Kidney capillary endothelial cell (primary cell): ENCODE measurements around the gene CEP131.

Experiments
- DNase-seq: peaks from one replicate; pipeline ENCODE4 v3.0.0-alpha.2; 2018; ENCODE audit warnings: low spot score

CEP131 gene

DNA sequence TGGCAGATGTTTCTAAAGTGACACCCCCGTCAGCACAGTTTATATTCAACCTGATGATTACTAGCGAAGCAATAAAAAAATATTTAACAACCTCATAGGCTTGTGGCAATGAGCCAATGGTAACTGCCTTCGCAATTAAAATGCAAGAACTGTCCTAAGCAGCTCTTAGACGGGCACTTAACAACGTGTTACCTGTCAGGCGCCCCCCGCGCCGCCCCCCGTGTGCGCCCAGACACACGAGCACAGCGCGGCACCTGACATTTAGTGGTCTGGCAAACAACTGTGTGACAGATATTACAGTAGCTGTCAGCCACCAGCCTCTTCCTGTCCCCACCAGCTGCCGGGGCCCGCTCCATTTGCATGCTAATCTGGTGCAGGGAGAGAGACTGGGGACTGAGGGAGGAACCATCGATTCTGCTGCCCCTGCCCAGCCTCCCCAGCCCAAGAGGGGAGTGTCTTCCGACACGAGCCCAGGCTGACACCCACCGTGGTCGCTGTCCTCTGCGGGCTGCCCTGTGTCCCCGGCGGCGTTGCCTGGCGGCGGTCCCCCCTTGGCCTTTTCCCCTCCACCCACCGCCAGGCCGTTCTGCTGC, 29.0 kb upstream of the CEP131 start:
- no peak for DNase-seq

DNA sequence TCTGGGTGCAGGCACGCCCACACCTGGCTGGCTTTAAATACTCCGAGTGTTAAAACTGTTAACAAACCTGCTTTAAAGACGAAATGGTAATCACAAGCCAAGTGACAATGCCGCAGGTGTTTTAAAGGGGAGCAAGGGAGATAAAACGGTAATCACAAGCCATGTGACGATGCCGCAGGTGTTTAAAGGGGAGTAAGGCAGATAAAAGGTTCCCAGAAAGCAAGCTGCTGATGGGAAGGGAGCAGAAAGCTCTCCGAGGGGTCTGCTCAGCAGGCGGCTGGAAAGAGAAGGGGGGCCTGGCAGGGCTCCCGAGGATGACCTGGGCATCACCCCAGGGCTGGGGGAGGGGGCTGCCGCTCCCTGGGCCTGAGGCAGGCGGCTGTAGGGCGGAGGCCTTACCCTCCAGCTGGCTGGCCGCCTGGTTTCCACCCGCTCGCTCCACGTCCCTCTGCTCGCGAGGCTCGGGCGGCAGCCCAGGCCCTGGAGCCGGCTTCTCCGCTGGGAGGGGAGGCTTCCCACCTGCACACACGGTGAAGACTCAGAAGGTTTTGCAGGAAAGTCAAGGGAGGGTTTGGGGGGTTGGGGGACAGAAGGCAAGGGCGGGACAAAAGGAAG, 28.4 kb upstream of the CEP131 start:
- DNase-seq: no peak

DNA sequence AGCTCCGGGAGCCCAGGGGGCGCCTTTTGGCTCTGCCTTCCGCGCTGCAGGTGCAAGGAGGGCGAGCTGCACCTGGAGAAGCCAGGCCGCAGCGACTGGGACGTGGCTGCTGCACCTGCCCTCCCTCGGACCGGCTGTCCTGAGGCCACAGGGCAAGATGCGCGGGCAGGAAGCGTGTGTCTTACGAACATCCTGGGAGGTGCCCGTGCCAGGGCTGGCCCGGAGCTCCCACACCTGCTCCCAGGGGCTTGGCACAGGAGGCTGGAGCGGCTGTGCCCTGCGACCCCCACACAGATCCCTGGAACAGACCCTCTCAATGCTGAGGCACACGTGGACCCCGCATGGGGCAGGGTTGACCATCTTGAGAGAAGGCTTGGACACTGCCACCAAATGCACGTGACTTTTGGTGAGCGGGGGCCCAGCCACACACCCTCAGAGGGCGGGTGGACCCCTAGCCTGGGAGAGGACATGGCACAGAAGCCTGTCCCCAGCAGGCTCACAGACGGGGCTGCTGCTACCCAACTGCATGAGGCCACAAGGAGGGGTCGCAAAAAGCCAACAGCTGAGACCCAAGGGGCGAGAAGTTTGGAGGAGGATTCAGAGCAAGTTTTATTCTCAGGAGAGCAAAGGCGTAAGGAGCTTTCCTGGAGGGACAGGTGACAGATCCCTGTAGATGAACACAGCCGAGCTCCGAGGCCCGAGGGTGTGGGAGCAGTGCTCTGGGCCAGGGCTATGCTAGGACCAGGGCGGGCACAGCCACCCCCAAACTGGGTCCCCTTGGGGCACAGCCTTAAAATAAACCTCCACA, 27.7 kb upstream of the CEP131 start:
- no peak for DNase-seq

DNA sequence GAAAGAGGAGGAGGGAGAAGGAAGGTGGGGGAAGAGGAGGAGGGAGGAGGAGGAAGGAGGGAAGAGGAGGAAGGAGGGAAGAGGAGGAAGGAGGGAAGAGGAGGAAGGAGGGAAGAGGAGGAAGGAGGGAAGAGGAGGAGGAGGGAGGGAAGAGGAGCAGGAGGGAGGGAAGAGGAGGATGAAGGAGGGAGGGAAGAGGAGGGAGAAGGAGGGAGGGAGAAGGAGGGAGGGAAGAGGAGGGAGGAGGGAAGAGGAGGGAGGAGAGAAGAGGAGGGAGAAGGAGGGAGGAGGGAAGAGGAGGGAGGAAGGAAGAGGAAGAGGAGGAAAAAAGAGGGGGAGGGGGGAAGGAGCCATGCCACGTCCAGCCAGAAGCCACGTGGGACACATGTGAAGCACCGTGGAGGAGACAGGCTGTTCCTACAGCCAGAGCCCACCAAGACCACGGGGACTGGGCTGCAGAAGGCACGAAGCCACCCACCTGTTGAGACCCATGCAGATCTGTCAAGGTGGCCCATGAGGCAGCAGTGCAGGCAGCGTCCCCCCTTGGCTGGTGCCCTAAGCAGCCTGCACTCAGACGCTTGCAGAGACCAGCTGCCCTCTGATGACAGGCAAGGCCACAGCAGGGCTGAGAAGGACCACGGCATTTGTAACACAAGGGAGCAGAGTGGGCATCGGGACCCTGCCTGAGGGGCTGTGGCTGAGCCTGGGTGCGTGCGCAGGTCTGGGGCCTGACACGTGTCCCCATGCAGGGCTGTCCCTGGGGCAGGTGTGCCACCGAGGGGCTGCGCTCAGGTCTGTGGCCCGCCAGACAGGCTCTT, 26.7 kb upstream of the CEP131 start:
- DNase-seq: no peak

DNA sequence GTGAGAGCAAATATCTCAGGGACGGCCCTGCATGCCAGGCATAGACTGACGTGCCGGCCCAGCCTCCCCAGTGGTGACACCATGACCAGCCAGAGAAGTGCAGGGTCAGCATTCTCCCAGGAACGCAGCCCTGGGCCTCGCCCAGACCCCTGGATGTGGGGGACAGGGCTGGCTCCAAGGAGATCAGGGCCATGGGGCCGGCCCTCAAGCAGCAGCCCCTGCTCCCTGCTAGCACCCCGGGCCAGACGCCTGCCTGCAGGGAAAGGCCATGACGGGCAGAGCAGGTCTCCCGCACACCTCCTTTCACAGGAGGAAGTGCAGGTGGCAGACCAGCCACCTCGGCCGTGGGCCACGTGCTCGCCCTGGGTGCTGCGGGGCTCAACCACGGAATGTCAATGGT, 25.9 kb upstream of the CEP131 start:
- DNase-seq: no peak

DNA sequence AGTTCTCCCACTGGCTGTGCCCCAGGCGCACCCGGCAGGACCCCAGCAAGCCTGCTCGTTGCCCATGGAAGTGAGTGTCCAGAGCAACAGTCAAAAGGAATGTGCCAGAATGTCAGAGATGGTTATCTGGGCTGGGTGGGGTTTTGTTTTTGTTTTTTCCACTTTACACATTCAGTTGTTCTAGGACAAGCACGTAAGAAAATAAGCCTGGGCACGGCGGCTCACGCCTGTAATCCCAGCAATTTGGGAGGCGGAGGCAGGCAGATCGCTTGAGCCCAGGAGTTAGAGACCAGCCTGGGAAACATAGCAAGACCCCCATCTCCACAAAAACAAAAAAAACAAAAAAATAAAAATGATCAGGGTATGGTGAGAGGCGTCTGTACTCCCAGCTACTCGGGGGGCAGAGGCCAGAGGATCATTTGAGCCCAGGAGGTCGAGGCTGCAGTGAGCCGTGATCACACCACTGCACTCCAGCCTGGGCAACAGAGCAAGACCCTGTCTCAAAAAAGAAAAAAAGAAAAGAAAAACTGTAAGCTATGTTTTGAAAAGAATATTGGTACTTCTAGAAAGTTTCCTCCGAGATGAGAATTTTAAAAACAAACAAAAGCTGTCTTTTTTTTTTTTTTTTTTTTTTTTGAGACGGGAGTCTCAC, 24.7 kb upstream of the CEP131 start:
- DNase-seq: no peak

DNA sequence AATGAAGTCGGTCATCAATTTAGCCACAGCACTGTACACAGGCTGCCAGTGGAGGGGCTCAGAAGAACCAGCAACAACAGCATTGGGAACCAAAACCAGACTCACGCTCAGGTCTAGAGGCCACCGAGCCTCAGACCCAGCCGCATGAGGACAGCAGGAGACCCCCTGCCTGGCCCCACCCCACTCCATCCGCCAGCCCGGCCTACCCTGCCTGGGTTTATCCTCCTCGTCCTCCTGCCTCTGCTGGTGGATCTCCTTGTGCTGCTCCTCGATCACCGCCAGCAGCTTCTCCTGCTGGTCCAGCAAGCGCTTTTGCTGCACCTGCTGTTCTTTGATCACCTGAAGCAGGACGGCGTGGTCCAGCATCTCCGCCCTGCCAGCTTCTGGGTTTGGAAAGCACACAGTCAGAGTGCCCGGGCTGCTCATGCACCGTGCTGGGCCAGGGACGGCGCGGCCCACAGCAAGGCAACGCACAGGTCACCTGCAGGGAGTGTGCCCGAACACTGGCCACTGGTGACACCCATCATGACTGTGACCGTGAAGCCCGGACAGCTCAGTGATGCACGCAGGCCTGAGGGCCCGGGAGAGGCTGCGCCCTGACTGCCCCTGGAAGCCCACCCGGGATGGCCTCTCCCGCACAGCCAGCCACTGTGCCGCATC, 24.0 kb upstream of the CEP131 start:
- no peak for DNase-seq

DNA sequence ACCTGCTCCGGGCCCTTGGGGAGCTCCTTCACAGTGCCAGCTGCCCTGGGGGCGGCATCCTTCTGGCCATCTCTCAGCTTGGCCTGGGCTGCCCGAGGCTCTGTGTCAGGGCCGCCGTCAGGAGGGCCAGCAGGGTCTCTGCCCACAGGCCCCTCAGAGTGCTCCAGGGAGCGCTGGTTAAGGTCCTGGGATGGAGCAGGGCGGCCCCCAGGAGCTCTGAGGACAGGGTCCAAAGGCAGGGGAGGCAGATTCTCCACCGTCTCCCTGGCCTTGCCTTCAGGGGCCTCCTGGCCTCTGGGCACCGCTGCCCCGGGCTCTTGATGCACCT, 23.5 kb upstream of the CEP131 start:
- no peak for DNase-seq

DNA sequence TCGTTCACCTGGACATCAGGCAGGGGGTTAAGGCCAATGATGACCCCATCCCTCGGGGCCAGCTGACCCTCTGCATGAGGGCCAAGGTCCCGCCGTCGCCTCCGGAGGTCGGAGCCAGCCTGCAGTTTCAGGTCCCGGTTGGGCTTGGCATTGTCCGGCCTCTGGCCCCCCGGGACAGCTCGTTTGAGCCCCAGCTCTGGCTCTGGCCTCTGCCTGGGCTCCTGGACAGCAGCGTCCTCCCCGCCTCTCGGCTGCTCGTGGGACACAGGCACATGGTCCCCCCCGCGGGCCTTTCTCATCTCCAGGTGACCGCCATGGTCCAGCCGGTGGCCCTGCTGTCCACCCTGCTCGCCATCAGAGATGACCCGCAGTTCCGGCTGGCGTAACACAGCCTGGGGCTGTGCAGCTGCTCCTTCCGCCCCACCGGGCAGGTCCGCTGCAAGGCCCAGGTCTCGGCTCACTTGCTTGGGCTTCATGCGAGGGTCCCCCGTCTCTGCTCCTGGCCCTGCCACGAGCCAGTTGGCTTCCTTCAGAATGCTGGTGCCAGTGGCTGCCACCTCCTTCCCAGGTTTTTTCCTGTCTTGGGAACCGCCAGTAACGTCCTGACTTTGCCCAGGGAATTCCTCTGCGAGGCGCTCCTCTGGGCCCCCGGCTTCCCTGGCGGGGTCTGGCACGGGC, 23.0 kb upstream of the CEP131 start:
- no peak for DNase-seq

DNA sequence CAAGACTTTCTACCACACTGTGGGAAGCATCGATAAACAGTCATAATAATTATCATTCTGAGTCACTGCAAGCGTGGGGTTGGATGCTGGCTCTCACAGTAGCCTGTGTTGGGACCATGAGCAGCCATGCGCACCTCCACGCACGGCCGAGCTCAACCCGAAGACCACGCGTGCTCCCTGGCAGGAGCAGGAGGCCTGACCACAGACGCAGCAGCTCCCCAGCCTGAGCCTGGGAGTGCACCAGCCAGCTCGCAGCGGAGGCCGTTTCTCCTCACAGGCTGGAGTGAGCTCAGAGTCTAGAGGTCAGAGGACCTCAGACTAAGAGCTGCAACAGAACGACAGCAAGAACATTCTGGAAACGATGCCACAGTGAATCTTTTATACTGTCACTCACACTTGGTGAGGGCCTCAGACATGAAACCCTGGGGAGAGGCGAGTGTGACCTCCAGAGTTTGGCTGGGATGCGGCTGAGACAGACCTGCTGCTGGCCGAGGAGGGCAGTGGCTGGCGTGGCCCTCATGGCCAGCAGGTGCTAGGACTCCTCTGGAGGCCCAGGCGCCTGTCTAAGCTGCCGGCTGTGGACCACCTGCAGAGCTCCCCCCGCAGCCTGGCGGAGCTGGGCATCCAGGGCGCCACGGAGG, 22.4 kb upstream of the CEP131 start:
- no peak for DNase-seq

DNA sequence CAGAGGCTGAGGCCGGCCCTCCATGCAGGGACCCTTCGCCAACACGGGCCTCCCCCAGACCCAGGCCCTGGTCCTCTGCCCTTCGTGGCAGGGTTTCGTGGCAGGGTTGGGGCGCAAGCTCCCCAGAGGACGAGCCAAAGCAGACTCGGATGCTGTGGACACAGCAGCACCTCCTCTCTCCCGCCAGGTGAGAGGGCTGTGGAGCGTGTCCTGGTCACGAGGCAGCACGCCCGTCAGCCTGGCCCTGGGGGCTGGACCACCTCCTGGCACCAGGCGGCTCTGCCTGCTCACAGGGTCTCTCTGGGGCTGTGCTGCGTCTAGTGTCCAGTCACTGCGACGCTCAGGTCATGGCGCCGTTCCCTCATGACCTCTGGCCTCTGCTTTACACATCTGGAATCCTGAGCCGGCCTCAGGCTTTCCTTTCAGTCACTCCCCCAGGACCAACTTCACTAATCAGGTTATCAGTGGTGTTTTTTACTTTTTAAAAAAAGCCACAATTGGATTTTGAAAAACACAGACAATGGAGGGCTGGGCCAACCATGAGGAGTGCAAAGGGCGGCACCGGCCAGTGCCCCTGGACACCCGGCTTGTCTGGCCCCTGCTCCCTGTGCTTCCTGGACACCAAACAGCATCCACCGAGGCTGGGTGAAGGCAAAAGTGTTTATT, 21.7 kb upstream of the CEP131 start:
- no peak for DNase-seq

DNA sequence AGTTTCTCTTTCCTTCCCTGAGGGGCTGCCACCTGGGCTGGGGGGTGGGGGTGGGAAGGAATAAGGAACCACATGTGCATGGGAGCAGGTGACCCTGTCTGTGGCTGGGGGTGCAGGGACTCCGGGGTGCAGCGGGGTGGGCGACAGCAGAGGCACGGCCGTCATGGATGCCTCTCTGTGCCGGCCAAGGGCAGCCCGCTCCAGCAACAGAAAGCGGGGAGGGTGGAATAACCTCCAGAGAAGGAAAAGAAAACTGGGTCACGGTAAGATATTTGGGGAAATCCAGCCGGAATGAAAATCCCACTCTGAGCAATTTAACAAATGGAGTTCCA, 20.5 kb upstream of the CEP131 start:
- DNase-seq: no peak

DNA sequence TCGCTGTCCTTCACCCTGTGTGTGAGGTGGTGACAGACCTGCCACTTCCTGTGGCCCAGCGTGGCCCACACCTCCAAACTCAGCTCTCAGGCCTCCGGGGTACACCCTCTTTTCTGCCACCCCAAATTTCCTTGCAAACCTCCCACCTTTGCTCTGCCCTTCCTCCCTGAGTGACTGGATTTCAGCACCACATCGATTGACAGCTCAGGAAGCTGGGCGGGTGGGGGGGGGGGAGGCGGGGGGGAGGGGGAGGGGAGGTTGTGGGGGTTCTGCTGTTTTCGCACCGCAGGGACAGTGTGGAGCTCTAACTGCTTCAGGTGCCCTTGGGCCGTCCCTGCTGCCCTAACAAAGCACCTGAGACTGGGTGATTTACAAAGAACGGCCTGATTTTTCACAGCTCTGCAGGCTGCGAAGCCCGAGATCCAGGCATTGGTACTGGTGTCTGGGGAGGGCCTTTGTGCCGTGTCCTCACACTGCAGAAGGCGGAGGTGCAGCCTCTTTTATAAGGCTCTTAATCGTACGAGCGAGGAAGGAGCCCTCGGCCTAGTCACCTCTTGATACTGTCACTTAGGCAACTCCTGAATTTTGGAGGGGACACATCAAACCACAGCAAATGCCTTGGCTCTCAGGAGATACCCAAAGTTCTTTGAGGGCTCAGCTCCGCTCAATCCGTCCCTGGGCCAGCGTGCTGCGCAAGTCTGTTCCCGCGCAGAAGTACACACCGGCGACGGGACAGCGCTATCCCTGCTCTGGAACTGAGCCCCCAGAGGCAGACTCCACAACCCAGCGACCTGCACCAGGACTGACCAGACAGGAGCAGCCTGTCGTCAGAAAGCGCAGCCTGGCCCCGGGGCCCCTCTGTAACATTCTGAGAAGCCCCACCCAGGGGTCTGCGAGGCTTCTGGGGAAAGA, 19.9 kb upstream of the CEP131 start:
- DNase-seq: no peak

DNA sequence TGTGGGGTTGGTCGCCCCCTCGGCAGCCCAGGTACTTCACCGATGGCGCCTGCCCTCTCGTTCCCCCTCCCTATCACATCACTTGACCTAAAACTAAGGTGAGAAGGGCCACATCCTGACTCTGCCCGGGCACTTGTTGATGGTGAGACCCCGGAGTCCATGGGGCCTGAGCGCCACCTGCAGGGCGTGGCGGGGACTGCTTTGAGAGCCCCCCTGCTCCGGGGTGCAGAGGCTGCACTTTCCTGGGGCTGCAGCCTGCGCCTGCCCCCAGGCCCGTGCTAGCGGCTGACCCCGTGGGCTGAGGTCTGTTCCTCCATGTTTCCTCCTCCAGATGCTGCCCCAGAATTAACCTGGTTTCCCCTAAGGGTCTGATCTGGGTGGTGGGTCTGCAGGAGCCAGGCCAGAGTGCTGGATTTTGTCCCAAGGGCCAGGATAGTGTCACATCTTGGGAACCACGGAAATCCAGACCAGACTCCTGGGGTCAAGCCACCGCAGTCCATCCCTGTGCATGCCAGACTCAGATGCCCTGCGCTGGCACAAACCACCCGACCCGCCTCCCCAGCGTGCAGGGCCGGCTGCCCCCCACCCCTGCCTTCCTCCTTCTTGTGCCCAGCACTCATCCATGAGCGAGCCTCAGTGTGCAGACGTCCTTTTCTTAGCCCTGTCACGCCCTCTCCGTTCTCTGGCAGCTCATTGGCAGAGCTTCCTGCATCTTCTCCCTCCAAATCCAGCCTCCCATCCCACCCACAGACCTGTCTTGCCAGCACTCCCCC, 19.1 kb upstream of the CEP131 start:
- no peak for DNase-seq

DNA sequence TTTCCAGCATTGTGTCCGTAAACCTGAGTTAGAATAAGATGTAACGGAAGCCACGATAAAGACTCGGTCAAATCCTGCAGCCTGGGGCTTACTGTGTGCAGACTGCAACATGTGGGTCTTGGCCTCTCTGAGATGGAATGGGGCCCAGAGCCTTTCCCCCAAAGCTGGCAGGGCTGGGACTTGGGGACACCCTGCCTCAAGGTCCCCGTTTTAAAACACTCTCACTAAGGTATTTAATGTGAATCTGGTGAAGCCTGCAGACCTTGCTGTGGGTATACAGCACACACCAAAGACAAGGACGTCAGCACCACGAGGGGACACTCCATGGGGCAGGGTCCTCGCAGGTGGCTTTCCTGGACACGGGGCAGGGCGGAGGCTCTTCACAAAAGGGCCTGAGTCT, 18.4 kb upstream of the CEP131 start:
- DNase-seq: no peak

DNA sequence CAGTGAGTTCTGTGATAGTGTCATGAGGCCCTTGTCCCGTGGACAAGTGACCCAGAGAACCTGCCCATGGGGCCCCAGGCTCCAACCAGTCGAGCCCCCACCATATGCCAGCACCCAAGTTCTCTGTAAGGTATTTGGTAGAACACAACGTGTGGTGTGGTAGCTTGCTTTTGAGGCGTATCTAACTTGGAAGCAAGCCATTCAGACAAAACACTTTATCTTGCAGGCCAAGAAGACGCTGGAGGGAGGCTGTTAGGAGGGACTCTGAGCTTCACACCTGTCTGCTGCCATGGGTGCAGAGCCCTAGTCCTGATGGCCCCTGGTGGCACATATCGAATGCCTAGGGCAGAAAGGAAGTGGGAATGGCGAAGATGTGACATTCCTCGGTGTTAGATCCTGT, 18.0 kb upstream of the CEP131 start:
- no peak for DNase-seq

DNA sequence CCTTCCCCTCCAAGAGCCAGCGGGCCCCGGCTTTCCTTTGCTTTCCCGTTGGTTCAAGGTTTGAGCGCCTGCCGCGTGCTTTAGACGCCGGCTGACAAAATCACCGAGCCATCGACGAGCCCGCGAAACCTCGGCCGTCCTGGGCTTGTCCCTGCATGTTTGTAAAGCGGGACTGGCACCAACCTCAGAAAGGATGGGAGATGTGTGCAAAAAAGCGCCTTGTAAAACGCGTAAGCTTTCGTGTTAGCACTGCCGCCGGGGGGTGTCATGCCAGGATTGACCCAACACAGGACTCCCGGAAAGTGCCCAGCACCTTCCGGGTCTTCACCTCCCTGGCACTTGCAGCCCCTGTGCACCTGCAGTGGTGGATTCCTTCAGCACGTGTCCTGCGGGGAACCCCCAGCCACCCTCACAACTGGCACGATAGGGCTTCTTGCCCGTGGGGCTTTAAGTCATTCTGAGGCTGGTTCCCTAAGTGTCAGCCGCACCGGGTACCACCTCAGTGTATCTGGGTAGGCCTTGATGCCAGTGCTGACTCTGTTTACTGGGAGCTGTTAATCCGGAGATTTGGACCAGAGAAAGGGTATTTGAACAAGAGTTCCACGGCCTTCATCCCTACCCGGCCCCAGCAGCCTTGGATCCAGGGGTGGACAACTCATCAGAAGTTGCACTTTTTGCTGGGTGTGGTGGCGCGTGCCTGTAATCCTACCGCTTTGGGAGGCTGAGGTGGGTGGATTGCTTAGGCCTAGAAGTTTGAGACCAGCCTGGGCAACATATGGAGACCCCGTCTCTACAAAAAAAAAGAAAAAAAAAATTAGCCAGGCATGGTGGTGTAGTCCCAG, 17.2 kb upstream of the CEP131 start:
- no peak for DNase-seq
